GM18867 (cell line): Measurements from ENCODE around the gene PTPRN2.
"Not testable (repeated sequence)": the region's sequence is repeated elsewhere in the genome, so short reads cannot be mapped to it uniquely, and the experiment has no call there.

ENCODE experiments used
- ATAC-seq: cut with Tn5 transposase; IDR thresholded peaks from one replicate; pipeline ENCODE4 v1.9.1; 2021; ENCODE audit warnings: mild to moderate bottlenecking, moderate library complexity; ENCODE audit not compliant: unreplicated experiment

PTPRN2 gene

DNA sequence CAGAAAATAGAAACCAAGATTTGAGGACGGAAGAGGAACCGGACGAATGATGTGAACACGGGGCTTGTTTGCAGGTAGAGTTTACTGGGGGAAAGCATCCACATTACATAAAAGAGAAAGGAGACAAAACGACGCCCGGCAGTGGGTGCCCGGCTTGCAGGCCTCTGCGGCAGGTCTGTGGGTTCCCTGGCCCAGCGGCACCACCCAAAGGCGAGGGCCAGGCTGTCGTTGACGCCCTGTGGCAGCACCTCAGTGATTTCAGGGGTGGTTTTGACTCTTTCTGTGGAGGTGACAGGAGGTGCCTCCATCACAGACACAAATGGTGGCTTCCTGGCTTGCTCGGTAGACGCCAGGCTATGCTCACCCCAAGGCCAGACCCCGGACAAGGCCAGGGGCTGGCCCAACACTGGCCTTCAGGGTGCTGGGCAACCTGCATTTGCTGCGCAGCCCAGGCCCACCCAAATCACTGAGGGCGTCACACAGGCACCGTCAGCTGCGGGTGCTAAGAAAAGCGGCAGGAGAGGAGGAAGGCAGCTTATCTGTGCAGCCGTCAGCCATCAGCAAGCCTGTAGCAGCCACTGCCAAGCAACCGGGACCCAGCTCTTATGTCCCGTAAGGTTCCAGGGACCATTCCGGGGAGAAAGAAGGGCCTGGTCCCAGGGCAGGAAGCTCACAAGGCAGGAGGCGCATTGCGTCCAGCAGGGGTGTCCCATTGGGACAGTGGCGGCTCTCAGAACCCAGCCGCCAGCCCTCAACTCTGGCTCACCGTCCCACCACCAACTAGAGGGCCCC lies 230.3 kb downstream of the PTPRN2 start:
- ATAC-seq = no peak

DNA sequence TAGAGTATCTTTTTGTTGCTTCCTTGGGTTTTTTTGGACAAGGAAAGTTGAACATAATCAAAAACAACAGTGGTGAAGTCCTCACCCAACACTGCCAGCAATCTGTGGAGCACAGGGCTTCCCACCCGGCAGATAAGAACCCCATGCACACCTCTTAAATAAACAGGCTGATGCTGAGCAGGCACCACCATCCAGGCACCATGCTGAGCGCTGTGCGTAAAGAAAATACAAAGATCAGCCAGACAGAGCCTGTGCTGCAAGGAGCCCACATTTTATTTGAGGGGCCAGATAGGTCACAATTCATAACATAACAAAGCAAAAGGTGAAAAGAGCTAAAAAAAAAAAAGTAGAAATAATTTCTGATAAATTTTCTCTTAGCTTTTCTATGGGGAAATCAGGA lies 231.2 kb downstream of the PTPRN2 start:
- no peak for ATAC-seq

DNA sequence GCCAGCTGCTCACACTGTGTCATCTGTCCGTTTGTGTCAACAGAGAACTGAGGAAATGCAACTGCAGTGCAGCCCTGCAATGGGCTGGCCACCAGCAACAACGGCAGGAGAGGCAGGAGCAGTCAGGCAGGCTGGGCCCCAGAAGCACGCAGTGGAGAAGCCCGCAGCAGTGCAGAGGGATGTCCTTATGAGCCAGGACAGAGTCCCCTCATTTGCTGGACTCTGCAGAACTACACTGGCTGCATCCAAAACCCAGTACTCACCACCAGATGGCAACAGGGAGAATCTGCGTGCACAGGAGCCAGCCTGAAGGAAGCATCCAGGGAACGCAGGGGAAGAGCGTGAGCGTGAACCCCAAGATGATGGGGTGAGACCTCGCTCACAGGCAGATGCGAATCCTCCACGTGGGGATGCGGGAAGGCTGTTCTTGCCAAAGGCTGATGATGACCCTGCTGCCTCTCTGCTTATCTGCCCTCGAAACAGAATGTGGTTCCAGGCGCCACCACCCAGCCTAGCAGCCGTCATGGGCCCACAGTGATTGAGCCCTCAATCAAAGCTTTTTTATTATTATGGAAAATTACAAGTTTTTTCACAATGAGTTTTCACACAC lies 232.1 kb downstream of the PTPRN2 start:
- ATAC-seq = no peak

DNA sequence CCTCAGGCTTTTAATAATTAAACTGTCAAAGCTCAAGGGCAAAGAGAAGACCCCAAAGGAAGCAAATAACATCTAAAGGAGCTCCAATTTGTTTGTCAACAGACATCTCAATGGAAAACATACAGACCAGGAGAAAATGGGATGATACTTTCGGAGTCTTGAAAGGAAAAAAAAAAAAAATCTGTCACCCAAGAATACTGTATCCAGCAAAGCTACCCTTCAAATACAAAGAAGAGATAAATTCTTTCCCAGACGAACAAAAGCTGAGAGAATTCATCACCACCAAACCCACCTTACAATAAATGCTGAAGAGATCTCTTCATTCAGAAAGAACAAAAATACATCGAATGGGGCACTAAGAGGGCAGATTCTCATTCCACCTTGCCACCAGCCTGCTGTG lies 232.8 kb downstream of the PTPRN2 start:
- no peak for ATAC-seq

DNA sequence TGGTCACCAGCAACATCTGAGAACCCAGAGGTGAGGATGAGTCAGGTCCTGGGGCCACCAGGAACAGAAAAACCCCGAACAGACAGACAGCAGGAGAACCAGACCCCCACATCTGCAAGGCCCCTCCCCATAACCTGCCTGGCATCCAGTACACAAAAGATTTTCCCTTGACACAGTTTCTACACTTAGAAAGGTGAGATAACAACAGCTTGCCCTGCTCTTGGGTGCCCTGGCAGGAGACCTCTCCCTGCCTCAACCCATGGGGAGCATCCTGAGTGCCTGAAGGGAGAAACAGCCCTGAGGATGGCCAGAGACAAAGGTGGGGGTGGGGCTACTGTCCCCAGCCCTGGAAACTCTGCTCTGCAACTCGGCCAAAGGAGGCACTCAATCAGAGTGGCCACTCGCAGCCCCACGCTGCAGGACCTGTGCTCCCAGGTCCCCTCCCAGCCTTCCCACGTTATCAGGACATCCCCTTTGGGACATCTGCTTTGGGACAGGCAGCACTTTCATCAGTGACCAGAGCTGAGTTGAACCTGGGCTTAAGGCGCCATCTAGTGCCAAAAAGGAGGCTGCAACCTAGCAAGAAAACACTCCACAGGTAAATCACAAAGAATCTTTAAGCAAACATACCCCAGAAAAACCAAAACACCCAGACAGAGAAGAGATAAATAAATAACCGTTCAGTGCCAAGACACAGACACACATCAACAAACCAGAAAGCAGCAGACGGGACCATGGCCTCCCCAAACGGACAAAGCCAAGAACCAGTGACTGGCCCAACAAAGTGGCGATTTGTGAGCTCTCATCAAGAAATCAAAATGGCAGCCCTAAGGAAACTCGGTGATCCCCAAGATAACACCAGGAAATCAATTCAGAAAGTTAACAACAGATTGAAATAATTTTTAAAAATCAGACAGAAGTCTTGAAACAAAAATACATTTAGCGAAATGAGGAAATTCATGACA lies 233.7 kb downstream of the PTPRN2 start:
- no peak for ATAC-seq

DNA sequence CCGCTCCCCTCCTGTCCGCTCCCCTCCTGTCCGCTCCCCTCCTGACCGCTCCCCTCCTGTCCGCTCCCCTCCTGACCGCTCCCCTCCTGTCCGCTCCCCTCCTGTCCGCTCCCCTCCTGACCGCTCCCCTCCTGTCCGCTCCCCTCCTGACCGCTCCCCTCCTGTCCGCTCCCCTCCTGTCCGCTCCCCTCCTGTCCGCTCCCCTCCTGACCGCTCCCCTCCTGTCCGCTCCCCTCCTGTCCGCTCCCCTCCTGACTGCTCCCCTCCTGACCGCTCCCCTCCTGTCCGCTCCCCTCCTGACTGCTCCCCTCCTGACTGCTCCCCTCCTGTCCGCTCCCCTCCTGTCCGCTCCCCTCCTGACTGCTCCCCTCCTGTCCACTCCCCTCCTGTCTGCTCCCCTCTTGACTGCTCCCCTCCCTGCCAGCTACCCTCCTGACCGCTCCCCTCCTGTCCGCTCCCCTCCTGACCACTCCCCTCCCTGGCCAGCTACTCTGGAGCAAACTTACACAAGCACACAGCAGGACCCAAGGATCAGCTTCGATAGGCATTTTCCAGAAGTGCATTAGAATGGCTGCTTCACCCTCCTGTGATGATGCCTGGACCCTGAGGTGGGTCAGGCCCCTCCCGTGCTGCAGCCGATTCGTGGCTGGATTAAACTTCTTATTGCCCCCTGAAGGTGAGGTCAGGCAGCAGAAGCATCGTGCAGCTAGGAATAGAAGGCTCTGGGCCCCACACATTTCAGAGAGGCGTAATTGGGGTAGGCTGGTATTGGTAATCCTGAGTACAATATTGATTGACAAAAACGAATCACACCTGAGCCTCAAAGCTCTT lies 235.5 kb downstream of the PTPRN2 start:
- not testable (repeated sequence) for ATAC-seq

DNA sequence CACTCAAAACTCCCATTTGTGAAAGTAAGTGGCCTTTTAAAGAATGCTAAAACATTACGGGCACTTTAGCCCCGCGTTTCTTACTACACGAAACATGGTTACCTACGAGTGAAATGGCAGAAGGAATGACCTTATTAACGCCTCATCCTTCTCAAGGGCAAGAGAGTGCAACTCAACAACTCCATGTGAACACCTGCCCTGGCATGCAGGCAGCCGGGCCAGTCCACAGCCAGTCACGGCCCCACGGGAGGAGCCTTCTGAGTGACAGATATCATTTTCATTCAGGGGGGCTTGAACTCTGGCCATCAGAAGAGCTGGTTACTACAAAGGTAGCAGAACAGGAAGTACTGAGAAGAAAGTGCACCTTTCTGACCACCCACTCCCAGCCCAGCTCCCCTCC lies 236.1 kb downstream of the PTPRN2 start:
- ATAC-seq = no peak

DNA sequence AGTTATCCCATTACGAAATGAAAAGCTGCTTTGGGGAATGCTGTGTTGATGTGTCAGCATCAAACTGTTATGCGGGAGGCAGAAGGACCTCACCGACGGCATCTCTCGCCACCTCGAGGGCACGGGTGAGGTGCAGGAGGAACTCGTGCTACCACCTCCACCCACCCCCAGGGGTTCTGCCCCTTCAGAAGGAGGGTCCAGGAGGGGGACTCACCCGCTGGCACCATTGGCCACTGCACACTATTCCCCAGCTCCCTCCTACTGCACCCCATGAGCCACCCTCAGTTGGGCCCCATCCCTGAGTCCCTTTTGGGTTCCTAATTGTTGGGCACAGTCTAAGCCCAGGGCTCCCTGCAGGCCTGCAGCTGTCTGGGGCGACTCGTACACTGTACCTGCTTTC lies 236.6 kb downstream of the PTPRN2 start:
- ATAC-seq = no peak

DNA sequence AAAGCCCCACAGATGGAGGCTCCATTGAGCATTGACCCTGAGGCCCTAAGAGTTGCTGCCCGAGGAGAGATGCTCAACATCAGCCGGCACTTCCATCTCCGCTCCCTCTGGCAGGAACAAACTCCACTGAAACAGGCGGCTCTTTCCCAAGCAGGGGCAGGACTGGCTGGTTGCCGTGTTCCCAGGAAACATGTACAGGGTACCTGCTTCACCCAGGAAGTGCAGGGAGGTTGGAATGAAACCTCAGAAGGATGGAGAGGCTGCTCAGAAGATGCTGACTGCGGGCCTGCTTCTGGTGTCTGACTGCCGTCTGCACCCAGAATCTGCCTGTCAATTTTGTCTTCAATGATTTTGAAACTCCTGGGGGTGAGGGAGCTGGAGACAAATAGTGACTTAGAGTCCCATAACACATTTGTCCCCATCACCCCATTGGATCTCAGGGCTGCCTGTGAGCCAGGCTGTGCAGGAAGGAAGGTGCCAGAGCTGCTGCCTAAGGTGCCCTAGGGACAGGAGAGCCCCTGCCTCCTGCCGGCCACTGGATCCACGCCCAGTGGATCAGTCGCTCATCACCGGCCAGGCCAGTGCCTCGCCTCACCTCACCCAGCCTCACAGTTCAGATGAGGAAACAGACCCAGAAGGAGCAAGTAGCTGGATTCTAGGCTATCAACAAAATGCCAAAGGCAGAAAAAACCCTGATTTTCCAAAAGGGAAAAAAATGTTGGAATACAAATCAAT lies 237.3 kb downstream of the PTPRN2 start:
- ATAC-seq = no peak

DNA sequence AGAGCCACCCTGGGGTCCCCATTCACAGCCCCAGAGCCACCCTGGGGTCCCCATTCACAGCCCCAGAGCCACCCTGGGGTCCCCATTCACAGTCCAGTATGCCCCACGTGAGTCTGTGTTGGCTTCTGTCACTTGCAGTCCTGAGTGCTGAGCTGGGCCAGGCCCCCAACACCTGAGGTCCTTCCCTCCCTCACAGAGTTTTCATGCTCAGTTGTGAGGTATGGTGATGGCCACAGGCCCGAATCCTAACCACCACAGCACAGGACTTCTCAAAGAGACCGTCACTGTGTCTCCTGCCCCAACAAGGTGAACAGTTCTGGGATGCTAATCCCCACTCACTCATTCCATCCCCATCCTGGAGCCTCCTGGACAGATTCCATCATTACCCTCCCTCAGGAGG lies 239.2 kb downstream of the PTPRN2 start:
- ATAC-seq = no peak

DNA sequence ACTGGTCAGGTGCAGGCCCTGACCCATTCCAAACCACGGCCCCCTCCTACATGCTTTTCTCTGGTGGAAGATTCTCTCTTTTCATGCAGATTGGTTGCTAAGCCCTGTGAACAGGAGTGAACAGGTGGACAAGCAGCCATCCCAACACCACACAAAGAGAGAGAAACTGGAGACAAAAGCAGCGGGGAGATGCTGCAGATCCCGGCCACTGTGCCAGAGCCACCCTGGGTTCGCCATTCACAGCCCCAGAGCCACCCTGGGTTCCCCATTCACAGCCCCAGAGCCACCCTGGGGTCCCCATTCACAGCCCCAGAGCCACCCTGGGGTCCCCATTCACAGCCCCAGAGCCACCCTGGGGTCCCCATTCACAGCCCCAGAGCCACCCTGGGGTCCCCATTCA lies 239.6 kb downstream of the PTPRN2 start:
- ATAC-seq = not testable (repeated sequence)

DNA sequence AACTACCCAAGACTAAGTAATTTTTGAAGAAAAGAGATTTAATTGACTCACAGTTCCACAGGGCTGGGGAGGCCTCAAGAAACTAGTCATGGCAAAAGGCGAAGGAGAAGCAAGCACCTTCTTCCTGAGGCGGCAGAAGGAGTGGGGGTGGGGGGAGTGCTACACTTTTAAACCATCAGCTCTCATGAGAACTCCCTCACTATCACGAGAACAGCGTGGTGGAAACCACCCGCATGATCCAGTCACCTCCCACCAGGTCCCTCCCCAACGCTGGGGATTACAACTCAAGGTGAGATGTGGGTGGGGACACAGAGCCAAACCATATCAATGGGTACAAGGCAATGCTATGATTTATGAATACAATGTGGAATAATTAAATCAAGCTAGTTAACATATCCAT lies 241.9 kb downstream of the PTPRN2 start:
- no peak for ATAC-seq

DNA sequence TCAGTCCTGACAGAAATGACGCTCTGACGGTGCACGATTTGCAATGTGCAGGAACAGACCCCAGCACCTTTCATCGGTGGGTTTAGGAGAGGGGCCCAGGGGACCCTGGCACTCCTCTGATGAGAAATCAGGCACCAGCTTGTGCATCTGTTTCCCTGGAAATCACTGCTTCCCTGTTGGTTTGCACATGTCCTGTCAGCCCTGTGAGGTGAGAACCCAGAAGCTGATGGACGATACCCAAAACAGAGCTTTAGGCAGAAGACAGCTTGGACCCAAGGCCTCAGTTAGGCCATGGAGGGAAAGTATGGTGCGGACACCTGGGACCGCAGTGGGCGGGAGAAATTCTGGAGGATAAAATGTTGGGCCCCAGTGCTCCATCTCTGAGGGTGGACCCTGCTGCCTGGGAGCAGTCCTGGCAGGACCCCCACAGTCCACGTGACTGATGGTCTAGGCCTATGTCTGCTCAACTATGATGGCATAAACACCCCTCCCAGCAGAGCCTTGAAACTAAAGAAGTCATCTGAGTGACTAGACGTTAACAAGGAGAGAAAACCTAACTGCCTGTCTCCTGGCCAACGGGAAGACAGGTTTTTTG lies 242.8 kb downstream of the PTPRN2 start:
- no peak for ATAC-seq

DNA sequence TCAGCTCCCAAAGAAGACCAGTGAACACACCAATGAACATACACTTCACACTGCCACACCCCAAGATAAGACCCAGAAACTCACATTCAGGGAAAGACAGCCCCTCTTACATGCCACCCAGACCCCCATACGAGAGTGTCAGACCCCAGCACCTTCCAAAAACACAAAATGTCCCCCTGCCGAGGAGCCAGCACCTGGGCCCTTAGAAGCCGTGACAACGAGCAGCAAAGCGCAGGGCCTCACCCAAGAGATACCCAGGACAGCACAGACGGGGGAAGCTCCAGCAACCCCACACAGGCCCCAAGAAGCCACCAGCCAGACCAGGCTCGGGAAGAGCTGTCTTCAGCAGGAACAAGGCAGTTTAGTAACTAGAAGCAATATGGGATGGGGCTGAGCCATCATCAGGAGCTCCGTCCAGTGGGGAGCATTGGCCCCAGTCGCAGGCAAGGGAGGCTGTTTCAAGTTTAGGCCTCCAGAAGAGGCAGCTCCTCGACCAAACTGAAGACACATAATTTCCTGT lies 243.6 kb downstream of the PTPRN2 start:
- no peak for ATAC-seq

DNA sequence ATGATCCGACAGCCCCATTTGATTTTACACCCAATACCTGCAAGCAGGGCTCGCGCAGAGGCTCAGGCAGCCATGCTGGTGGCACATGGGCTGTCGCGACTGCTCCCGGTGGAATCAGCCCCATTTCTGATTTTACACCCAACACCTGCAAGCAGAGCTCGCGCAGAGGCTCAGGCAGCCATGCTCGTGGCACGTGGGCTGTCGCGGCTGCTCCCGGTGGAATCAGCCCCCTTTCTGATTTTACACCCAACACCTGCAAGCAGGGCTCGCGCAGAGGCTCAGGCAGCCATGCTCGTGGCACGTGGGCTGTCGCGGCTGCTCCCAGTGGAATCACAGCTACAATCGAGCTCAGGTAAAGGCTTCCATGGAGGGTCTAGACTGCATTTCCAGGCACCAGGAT lies 244.1 kb downstream of the PTPRN2 start:
- ATAC-seq = no peak

DNA sequence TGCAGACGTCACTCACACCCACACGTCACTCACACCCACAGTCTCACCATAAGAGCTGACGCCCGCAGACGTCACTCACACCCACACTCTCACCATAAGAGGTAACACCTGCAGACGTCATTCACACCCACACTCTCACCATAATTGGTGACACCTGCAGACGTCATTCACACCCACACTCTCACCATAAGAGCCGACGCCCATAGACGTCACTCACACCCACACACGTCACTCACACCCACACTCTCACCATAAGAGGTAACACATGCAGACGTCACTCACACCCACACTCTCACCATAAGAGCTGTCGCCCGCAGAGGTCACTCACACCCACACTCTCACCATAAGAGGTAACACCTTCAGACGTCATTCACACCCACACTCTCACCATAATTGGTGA lies 246.5 kb downstream of the PTPRN2 start:
- not testable (repeated sequence) for ATAC-seq

DNA sequence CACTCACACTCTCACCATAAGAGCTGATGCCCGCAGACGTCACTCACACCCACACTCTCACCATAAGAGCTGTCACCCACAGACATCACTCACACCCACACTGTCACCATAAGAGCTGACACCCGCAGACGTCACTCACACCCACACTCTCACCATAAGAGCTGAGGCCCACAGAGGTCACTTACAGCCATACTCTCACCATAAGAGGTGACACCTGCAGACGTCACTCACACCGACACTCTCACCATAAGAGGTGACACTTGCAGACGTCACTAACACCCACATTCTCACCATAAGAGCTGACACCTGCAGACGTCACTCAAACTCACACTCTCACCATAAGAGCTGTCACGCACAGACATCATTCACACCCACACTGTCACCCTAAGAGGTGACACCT lies 250.7 kb downstream of the PTPRN2 start:
- not testable (repeated sequence) for ATAC-seq

DNA sequence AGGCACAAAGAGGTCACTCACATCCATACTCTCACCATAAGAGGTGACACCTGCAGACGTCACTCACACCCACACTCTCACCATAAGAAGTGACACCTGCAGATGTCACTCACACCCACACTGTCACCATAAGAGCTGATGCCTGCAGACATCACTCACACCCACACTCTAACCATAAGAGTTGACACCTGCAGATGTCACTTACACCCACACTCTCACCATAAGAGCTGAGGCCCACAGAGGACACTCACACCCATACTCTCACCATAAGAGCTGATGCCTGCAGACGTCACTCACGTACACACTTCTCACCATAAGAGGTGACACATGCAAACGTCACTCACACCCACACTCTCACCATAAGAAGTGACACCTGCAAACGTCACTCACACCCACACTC lies 255.1 kb downstream of the PTPRN2 start:
- not testable (repeated sequence) for ATAC-seq

DNA sequence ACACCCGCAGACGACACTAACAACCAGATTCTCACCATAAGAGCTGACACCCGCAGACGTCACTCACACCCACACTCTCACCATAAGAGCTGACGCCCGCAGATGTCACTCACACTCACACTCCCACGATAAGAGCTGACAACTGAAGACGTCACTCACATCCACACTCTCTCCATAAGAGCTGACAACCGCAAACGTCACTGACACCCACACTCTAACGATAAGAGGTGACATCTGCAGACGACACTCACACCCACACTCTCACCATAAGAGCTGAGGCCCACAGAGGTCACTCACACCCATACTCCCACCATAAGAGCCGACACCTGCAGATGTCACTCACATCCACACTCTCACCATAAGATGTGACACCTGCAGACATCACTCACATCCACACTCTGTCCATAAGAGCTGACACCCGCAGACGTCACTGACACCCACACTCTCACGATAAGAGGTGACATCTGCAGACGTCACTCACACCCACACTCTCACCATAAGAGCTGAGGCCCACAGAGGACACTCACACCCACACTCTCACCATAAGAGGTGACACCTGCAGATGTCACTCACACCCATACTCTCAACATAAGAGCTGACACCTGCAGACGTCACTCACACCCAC lies 255.7 kb downstream of the PTPRN2 start:
- not testable (repeated sequence) for ATAC-seq
